SK-N-SH (cell line): ENCODE results near the gene PAM. TPM values are rescaled to one million over a fixed set of nuclear protein-coding genes. Genes with fewer than 3 reads are reported as not detected.

Source experiments
- CTCF ChIA-PET: fragments of 300-600, 350-600 bp; formaldehyde crosslinking; extraction: SDS; loops from one replicate; lab custom pipeline; 2021; lab: Yijun Ruan, JAX
- POLR2A ChIA-PET: fragments of 350-600 bp; sonication (Branson Sonifier 250); formaldehyde crosslinking; extraction: SDS; loops from one replicate; lab custom pipeline; 2020; ENCODE audit warnings: antibody characterized with exemption, inconsistent platforms; lab: Yijun Ruan, JAX
- DNase-seq: peaks from one replicate; pipeline ENCODE4 v3.0.0; 2012
- H2AFZ ChIP-seq: fragments of 200-600 bp; sonication (generic); 2 replicates; pipeline ENCODE4 v1.8.1; 2016; ENCODE audit warnings: antibody characterized with exemption, mild to moderate bottlenecking, low read depth
- H3F3A ChIP-seq: fragments of 200-600 bp; sonication (generic); replicated peaks from 2 replicates; pipeline ENCODE3; 2016; ENCODE audit warnings: antibody characterized with exemption, mild to moderate bottlenecking; ENCODE audit not compliant: insufficient read depth
- H3K27ac ChIP-seq, 2 experiments: fragments of 200-500 bp in 1 of 2; fragments of 200-600 bp in 1 of 2; sonication (Bioruptor generic) in 1 of 2; sonication (generic), shearing (Covaris generic) in 1 of 2; 2 replicates each; pipeline versions ENCODE4 v1.5.1 to v1.6.1; 2014 to 2016; ENCODE audit warnings: low read depth in 2 of 2, inconsistent platforms in 1 of 2, low read length in 1 of 2, mild to moderate bottlenecking in 1 of 2, mixed read lengths in 1 of 2
- H3K27me3 ChIP-seq: fragments of 200-600 bp; sonication (generic), shearing (Covaris generic); 2 replicates; pipeline ENCODE4 v1.6.1; 2016; ENCODE audit warnings: mixed run types; ENCODE audit not compliant: insufficient read depth
- H3K36me3 ChIP-seq, 2 experiments: fragments of 200-500 bp in 1 of 2; fragments of 200-600 bp in 1 of 2; sonication (Bioruptor generic) in 1 of 2; sonication (generic) in 1 of 2; replicated peaks in 1 of 2; 2 replicates each; pipeline versions ENCODE3 to v1.5.1; 2014 to 2016; ENCODE audit warnings: low read length in 1 of 2, mild to moderate bottlenecking in 1 of 2; ENCODE audit not compliant: insufficient read depth in 2 of 2, control insufficient read depth in 1 of 2
- H3K4me1 ChIP-seq, 2 experiments: fragments of 200-500 bp in 1 of 2; fragments of 200-600 bp in 1 of 2; sonication (Bioruptor generic) in 1 of 2; sonication (generic), shearing (Covaris generic) in 1 of 2; 2 replicates each; pipeline versions ENCODE4 v1.5.1 to v1.6.1; 2014 to 2016; ENCODE audit warnings: low read depth in 1 of 2, low read length in 1 of 2, mixed run types in 1 of 2; ENCODE audit not compliant: insufficient read depth in 2 of 2, control insufficient read depth in 1 of 2
- H3K4me2 ChIP-seq: fragments of 200-600 bp; sonication (generic), shearing (Covaris generic); 2 replicates; pipeline ENCODE4 v1.6.1; 2017; ENCODE audit warnings: mixed run types
- H3K4me3 ChIP-seq, 2 experiments: fragments of 200-500 bp in 1 of 2; fragments of 200-600 bp in 1 of 2; sonication (Bioruptor generic) in 1 of 2; sonication (generic), shearing (Covaris generic) in 1 of 2; 2 replicates each; pipeline versions ENCODE4 v1.5.1 to v1.8.1; 2014 to 2016; ENCODE audit warnings: low read depth in 2 of 2, inconsistent platforms in 1 of 2, low read length in 1 of 2, mild to moderate bottlenecking in 1 of 2, mixed read lengths in 1 of 2, moderate library complexity in 1 of 2
- H3K79me2 ChIP-seq: fragments of 200-600 bp; sonication (generic); 2 replicates; pipeline ENCODE4 v1.8.1; 2017; ENCODE audit warnings: mild to moderate bottlenecking; ENCODE audit not compliant: insufficient read depth
- H3K9ac ChIP-seq: fragments of 200-600 bp; sonication (generic); 2 replicates; pipeline ENCODE4 v1.6.1; 2017; ENCODE audit warnings: mixed run types
- H3K9me2 ChIP-seq: fragments of 200-600 bp; sonication (generic); 2 replicates; pipeline ENCODE4 v1.6.1; 2017; ENCODE audit warnings: mixed run types
- H3K9me3 ChIP-seq: fragments of 200-600 bp; sonication (generic); 2 replicates; pipeline ENCODE4 v1.6.1; 2017; ENCODE audit warnings: mixed run types, mild to moderate bottlenecking, moderate library complexity
- H4K20me1 ChIP-seq: fragments of 200-600 bp; sonication (generic); 2 replicates; pipeline ENCODE4 v1.6.1; 2017; ENCODE audit warnings: mild to moderate bottlenecking, mixed run types; ENCODE audit not compliant: insufficient read depth
- CTCF ChIP-seq: fragments of 200-600 bp; sonication (generic); IDR thresholded peaks from 2 replicates; pipeline ENCODE4 v1.6.1; 2017; ENCODE audit warnings: antibody characterized with exemption, mild to moderate bottlenecking, moderate library complexity
- MAX ChIP-seq: IDR thresholded peaks from 2 replicates; pipeline ENCODE4 v1.4.0; 2012; ENCODE audit warnings: low read depth
- NFIC ChIP-seq: IDR thresholded peaks from 2 replicates; pipeline ENCODE4 v1.4.0; 2012; ENCODE audit warnings: borderline replicate concordance
- PBX3 ChIP-seq: IDR thresholded peaks from 2 replicates; pipeline ENCODE4; 2012
- RXRA ChIP-seq: IDR thresholded peaks from 2 replicates; pipeline ENCODE4 v1.4.0; 2012; ENCODE audit warnings: low read depth, mild to moderate bottlenecking, borderline replicate concordance
- SMC3 ChIP-seq: IDR thresholded peaks from 2 replicates; pipeline ENCODE4 v1.6.1; 2012; ENCODE audit warnings: low read depth, low read length, improper control_type of control experiment
- TCF12 ChIP-seq: IDR thresholded peaks from 2 replicates; pipeline ENCODE4 v1.4.0; 2012
- USF2 ChIP-seq: fragments of 150-350 bp; IDR thresholded peaks from 2 replicates; pipeline ENCODE4 v1.6.1; 2017; ENCODE audit warnings: antibody characterized with exemption, low read length, low read depth, borderline replicate concordance
- WGBS: methylation state at CpG from one replicate; pipeline ENCODE4 v1.1.6; 2017; ENCODE audit warnings: low lambda C conversion rate; 5-methylcytosine and 5-hydroxymethylcytosine counted together
- polyA plus RNA-seq, 3 experiments: library from polyadenylated mRNA; depleted of rRNA; stranded (reverse); fragments of >200 nt; gene quantifications; 2 replicates each; pipeline ENCODE4 v1.2.3, GENCODE V29; 2012

The PAM gene
- polyA plus RNA-seq, 1 of the 3 experiments (the other 2 are of a cell fraction) = 507 TPM

- TF ChIP-seq MAX (no peak), NFIC (peak; percentile 31; the same call in 1 of the 2 replicates), USF2 (no peak), TCF12 (no peak)
- Histone ChIP-seq H2AFZ (no peak overlapping the region), H3K9ac (no peak overlapping the region), H3K4me1 (peaks cover 0 to 20% of the 10 kb centered on the region in 2 experiments; a peak in 3 of 4 replicates), H3K9me2 (no peaks in the 10 kb centered on the region), H3K27ac (no peak overlapping the region), H3F3A (peaks cover 32% of the 10 kb centered on the region), H3K9me3 (no peaks in the 10 kb centered on the region), H3K4me3 (no peak overlapping the region), H4K20me1 (no peaks in the 10 kb centered on the region), H3K27me3 (no peaks in the 10 kb centered on the region), H3K79me2 (no peaks in the 10 kb centered on the region; the same call in none of the 2 replicates), H3K4me2 (no peak overlapping the region), H3K36me3 (peaks cover 58 to 79% of the 10 kb centered on the region in 2 experiments)
- no peak for DNase-seq
- ChIA-PET POLR2A (no interaction called here), CTCF (no interaction called here)
- WGBS = 71% methylated on average over 4 of the region's 4 CpGs
Measured at GRCh38 chr5:102961671-102962070, 206.6 kb downstream of the PAM start.

- H3K4me2 ChIP-seq = no peak overlapping the region
- DNase-seq = no peak
- H3K27me3 ChIP-seq = no peaks in the 10 kb centered on the region
- POLR2A ChIA-PET = no interaction called here
- H3K4me1 ChIP-seq = no peaks in the 10 kb centered on the region
- H3K9me3 ChIP-seq = no peaks in the 10 kb centered on the region
- no peak overlapping the region for H3K27ac ChIP-seq
- 85% methylated on average over 1 of the region's 1 CpG for WGBS
- peaks cover 14% of the 10 kb centered on the region for H3F3A ChIP-seq
- no peak for TF ChIP-seq RXRA
- TF ChIP-seq CTCF = no peak
- TF ChIP-seq SMC3 = no peak
- TF ChIP-seq MAX = no peak
- no peak for TF ChIP-seq TCF12
- TF ChIP-seq PBX3 = no peak
- H3K36me3 ChIP-seq = peaks cover 57 to 70% of the 10 kb centered on the region in 2 experiments
- H3K9ac ChIP-seq = no peak overlapping the region
- H3K4me3 ChIP-seq = no peak overlapping the region
- H2AFZ ChIP-seq = no peak overlapping the region
- H3K79me2 ChIP-seq = no peaks in the 10 kb centered on the region; the same call in 1 of the 2 replicates
- no peaks in the 10 kb centered on the region for H3K9me2 ChIP-seq
- CTCF ChIA-PET = interaction anchor here (1.6 kb wide), 1 partner anchor 185 kb away, joined by 3 read pairs; no protein-coding TSS in a partner anchor
- no peaks in the 10 kb centered on the region for H4K20me1 ChIP-seq
Measured at GRCh38 chr5:102965653-102966052, 210.5 kb downstream of the PAM start.
